Coronary artery (tissue), 2 donors: ENCODE results near the gene STON2.
"Not testable (repeated sequence)": the region's sequence is repeated elsewhere in the genome, so short reads cannot be mapped to it uniquely, and the experiment has no call there.

Experiments
- DNase-seq: peaks from one replicate; pipeline ENCODE4 v3.0.0-alpha.2; 2017; ENCODE audit warnings: low spot score
- H3K27ac ChIP-seq, 2 donors: fragments of 200-600 bp; sonication (generic); one replicate each; pipeline ENCODE4 v1.5.1; 2016 to 2019
- H3K4me3 ChIP-seq: fragments of 200-600 bp; sonication (generic); 2 replicates; pipeline ENCODE4 v1.5.1; 2016; ENCODE audit warnings: mild to moderate bottlenecking, moderate library complexity
- CTCF ChIP-seq: fragments of 200-600 bp; sonication (generic); IDR thresholded peaks from one replicate; pipeline ENCODE4 v1.5.1; 2019; ENCODE audit warnings: antibody characterized with exemption

STON2 gene

GRCh38 chr14:81233615-81234014 is 166.5 kb downstream of the STON2 start:
- DNase-seq = no peak
- H3K4me3 ChIP-seq = no peak overlapping the region
- H3K27ac ChIP-seq = no peak overlapping the region
- no peak for TF ChIP-seq CTCF

GRCh38 chr14:81231540-81231939 is 168.6 kb downstream of the STON2 start:
- TF ChIP-seq CTCF = no peak
- no peak for DNase-seq
- Histone ChIP-seq H3K4me3 (no peak overlapping the region), H3K27ac (no peak overlapping the region)

GRCh38 chr14:81224222-81224621 is 175.9 kb downstream of the STON2 start:
- no peak for TF ChIP-seq CTCF
- no peak for DNase-seq
- no peak overlapping the region for H3K27ac ChIP-seq
- H3K4me3 ChIP-seq = no peak overlapping the region

- not testable (repeated sequence) for H3K4me3 ChIP-seq, H3K27ac ChIP-seq, DNase-seq
Measured at GRCh38 chr14:81223788-81224187, 176.3 kb downstream of the STON2 start.

- Histone ChIP-seq H3K4me3 (no peak overlapping the region), H3K27ac (no peak overlapping the region)
- no peak for DNase-seq
- no peak for TF ChIP-seq CTCF
Measured at GRCh38 chr14:81222691-81223090, 177.4 kb downstream of the STON2 start.

- no peak for DNase-seq
- Histone ChIP-seq H3K4me3 (peak overlapping the region; percentile 86), H3K27ac (peak overlapping the region; percentile 95 to 98)
- no peak for TF ChIP-seq CTCF
Measured at GRCh38 chr14:81222126-81222525, 178.0 kb downstream of the STON2 start.

- no peak for TF ChIP-seq CTCF
- Histone ChIP-seq H3K4me3 (peak overlapping the region; percentile 86), H3K27ac (peak overlapping the region; percentile 95 to 98)
- no peak for DNase-seq
Measured at GRCh38 chr14:81221579-81222102, 178.5 kb downstream of the STON2 start.
